DND-41 (cell line): ENCODE data around the gene LPCAT3.

ENCODE experiments used
- EZH2 ChIP-seq: IDR thresholded peaks from 3 replicates; pipeline ENCODE4 v1.6.1; 2012; ENCODE audit warnings: borderline replicate concordance, low read depth, mild to moderate bottlenecking, moderate library complexity, low read length, inconsistent platforms; ENCODE audit not compliant: severe bottlenecking
- TF ChIP-seq, protein P1 (sequence below): IDR thresholded peaks from 2 replicates; pipeline ENCODE4 v1.5.1; 2012; ENCODE audit warnings: borderline replicate concordance, low read length, moderate library complexity, mild to moderate bottlenecking; ENCODE audit not compliant: poor library complexity, severe bottlenecking; ENCODE audit errors: extremely low read depth

DNA sequence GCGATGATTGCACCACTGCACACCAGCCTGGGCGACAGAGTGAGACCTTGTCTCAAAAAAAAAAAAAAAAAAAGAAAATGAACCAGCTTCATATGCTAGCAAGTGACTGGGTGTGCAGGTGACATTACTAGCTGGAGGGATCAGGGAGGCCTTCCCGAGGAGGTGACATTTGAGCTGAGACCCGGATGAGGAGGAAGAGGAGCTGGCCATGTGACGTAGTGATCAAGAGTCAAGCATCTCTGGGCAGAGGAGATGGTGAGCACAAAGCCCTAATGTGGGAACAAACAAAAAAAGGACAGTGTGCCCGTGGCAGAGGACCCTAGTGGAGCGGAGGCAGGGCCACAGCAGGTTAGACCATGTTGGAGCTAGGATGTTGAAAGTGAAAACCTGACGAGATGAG, 70.7 kb downstream of the LPCAT3 start:
- TF ChIP-seq, protein P1, sequence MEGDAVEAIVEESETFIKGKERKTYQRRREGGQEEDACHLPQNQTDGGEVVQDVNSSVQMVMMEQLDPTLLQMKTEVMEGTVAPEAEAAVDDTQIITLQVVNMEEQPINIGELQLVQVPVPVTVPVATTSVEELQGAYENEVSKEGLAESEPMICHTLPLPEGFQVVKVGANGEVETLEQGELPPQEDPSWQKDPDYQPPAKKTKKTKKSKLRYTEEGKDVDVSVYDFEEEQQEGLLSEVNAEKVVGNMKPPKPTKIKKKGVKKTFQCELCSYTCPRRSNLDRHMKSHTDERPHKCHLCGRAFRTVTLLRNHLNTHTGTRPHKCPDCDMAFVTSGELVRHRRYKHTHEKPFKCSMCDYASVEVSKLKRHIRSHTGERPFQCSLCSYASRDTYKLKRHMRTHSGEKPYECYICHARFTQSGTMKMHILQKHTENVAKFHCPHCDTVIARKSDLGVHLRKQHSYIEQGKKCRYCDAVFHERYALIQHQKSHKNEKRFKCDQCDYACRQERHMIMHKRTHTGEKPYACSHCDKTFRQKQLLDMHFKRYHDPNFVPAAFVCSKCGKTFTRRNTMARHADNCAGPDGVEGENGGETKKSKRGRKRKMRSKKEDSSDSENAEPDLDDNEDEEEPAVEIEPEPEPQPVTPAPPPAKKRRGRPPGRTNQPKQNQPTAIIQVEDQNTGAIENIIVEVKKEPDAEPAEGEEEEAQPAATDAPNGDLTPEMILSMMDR: no peak
- TF ChIP-seq EZH2: no peak
